Uterus (tissue), 2 donors: Measurements from ENCODE around the gene CACNA2D4.

Experiments used
- CTCF ChIP-seq, 4 experiments: fragments of 200-600 bp in 2 of 4; fragments of 450-650 bp in 2 of 4; sonication (generic) in 2 of 4; IDR thresholded peaks; one replicate each; pipeline ENCODE4 v1.5.1; 2016 to 2019; ENCODE audit warnings: antibody characterized with exemption in 4 of 4, mild to moderate bottlenecking in 2 of 4, moderate library complexity in 1 of 4
- POLR2A ChIP-seq, 2 donors: fragments of 450-650 bp; IDR thresholded peaks; one replicate each; pipeline ENCODE4 v1.6.1; 2016; ENCODE audit warnings: antibody characterized with exemption in 2 of 2, mild to moderate bottlenecking in 1 of 2, moderate library complexity in 1 of 2

GRCh38 chr12:1823237-1823636 lies 95.2 kb downstream of the CACNA2D4 start:
- TF ChIP-seq POLR2A (IDR thresholded peaks at IDR 0.05) (no peak), CTCF (IDR thresholded peaks at IDR 0.05) (no peak)
